CD4-positive, alpha-beta T cell treated with Interleukin-1 beta for 1 hour (primary cell): ENCODE results near the gene SAFB.
"Not testable (repeated sequence)": the region's sequence is repeated elsewhere in the genome, so short reads cannot be mapped to it uniquely, and the experiment has no call there.

Experiments used
- DNase-seq, 2 donors: peaks; one replicate each; pipeline ENCODE4 v3.0.0-alpha.2; 2020 to 2022

SAFB gene

DNA sequence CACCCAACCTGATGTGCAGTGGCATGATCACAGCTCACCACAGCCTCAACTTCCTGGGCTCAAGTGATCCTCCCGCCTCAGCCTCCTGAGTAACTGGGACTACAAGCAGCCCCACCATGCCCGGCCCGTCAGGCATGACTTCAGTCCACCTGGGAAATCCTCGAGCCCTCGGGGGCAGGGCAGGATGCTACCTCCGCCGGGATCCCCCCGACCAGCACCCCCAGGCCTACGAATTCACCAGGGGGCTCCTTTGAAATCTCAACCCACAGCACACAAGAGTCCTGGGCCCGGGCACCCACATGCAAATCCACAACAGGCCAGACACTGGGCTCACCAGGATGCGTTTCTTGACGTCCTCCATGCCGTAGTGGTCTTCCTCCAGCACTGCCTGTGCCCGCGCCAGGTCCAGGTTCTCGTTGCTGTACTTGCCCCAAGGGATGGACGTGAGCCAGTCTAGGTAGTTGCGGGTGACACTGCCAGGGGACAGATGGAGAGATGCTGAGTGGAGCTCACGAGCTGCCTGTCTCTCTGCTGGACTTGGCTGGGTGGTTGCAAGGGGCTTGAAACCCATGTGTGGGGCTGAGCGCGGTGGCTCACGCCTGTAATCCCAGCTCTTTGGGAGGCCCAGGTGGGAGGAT, 77.7 kb downstream of the SAFB start:
- no peak for DNase-seq

- DNase-seq = not testable (repeated sequence)
Observed at GRCh38 chr19:5702053-5702410, 79.1 kb downstream of the SAFB start.

- DNase-seq = no peak
Observed at GRCh38 chr19:5703819-5704818, 81.2 kb downstream of the SAFB start.

- no peak for DNase-seq
Observed at GRCh38 chr19:5705552-5705951, 82.7 kb downstream of the SAFB start.

- DNase-seq = no peak
Observed at GRCh38 chr19:5706876-5707573, 84.1 kb downstream of the SAFB start.

- DNase-seq = no peak
Observed at GRCh38 chr19:5707576-5708575, 85.0 kb downstream of the SAFB start.

DNA sequence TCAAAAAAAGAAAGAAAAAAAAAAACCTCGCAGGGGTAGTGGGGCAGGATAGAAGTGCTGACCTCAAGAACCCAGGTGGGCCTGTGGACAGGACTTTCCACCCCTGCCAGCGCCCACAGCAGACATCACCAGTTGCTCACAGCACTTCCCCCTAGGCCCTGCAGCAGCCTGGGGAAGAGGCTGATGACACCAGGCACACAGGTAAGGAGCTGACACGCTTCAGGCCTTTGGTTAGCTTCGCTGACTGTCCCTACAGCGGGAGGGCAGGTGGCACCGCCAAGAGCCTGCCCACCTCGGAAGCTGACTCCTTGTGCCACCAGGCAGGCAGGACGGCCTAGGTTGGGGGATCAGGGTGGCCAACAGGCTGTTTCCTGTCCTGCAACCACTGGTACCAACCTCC, 88.1 kb downstream of the SAFB start:
- DNase-seq = no peak

GRCh38 chr19:5711713-5712161, 88.9 kb downstream of the SAFB start:
- no peak for DNase-seq

DNA sequence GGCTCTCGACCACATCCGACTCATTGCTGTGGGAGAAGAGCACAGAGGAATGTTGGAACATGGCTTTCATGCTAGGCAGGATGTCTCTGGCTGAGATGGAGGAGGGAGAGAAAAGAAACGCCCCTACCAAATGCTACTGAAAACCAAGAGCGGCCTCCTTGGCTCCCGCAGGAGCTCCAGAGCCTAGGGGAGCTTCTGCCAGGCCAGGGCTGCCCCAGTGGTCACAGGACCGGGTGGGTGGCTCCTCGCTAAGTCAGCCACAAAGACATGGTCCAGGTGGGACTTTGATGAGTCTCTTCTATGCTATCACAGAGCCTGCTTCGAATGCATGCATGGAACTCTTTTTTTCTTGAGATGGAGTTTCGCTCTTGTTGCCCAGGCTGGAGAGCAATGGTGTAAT, 90.3 kb downstream of the SAFB start:
- no peak for DNase-seq

DNA sequence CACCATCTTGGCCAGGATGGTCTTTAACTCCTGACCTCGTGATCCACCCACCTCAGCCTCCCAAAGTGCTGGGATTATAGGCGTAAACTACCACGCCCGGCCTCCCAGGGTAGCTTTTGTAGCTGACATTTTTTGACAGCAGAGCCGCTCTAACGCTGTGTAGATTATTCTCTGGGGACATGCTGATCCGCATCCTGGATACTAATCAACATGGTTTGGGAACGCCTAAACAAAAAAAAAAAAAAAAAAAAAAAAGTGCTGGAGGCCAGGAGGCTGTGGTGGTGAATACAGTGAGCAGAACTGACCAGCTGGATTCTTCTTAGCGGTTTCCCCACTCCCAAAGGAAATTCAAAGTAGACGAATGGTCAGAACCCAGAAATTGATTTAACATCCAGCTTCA, 91.9 kb downstream of the SAFB start:
- DNase-seq = no peak

GRCh38 chr19:5717215-5717935, 94.5 kb downstream of the SAFB start:
- no peak for DNase-seq
